Smooth muscle cell (in vitro differentiated cells): ENCODE data around the gene TICAM1. TPM values are rescaled to one million over a fixed set of nuclear protein-coding genes. Genes with fewer than 3 reads are reported as not detected.
"Not testable (repeated sequence)": the region's sequence is repeated elsewhere in the genome, so short reads cannot be mapped to it uniquely, and the experiment has no call there.

Source experiments
- DNase-seq: peaks from one replicate; lab custom pipeline; 2025; ENCODE audit not compliant: unreplicated experiment; lab: John Stamatoyannopoulos, UW
- H2AFZ ChIP-seq: fragments of 200-600 bp; sonication (generic); 2 replicates; pipeline ENCODE4 v1.6.0; 2016; ENCODE audit warnings: antibody characterized with exemption, low read depth, mild to moderate bottlenecking
- H3F3A ChIP-seq: fragments of 200-600 bp; sonication (generic); 2 replicates; pipeline ENCODE4 v1.6.0; 2017; ENCODE audit warnings: antibody characterized with exemption, low read depth
- H3K27ac ChIP-seq: fragments of 200-600 bp; sonication (generic); 2 replicates; pipeline ENCODE4 v1.5.1; 2016; ENCODE audit warnings: low read depth, mild to moderate bottlenecking
- H3K27me3 ChIP-seq: fragments of 200-600 bp; sonication (generic); 2 replicates; pipeline ENCODE4 v1.6.1; 2016; ENCODE audit warnings: low read depth, mild to moderate bottlenecking
- H3K36me3 ChIP-seq: fragments of 200-600 bp; sonication (generic); 2 replicates; pipeline ENCODE4 v1.5.1; 2016; ENCODE audit warnings: low read depth
- H3K4me1 ChIP-seq: fragments of 200-600 bp; sonication (generic); 2 replicates; pipeline ENCODE4 v1.5.1; 2016; ENCODE audit warnings: low read depth
- H3K4me2 ChIP-seq: fragments of 200-600 bp; sonication (generic); 2 replicates; pipeline ENCODE4 v1.6.0; 2016; ENCODE audit warnings: mild to moderate bottlenecking
- H3K4me3 ChIP-seq: fragments of 200-600 bp; sonication (generic); 2 replicates; pipeline ENCODE4 v1.5.1; 2016; ENCODE audit warnings: mild to moderate bottlenecking
- H3K79me2 ChIP-seq: fragments of 200-600 bp; sonication (generic); 2 replicates; pipeline ENCODE4 v1.6.0; 2016; ENCODE audit warnings: low read depth, mild to moderate bottlenecking
- H3K9ac ChIP-seq: fragments of 200-600 bp; sonication (generic); 2 replicates; pipeline ENCODE4 v1.6.0; 2016; ENCODE audit warnings: low read depth
- H3K9me3 ChIP-seq: fragments of 200-600 bp; sonication (generic); replicated peaks from 2 replicates; pipeline ENCODE4 v1.5.1; 2016; ENCODE audit warnings: low read depth
- H4K20me1 ChIP-seq: fragments of 200-600 bp; sonication (generic); 2 replicates; pipeline ENCODE4 v1.6.0; 2016; ENCODE audit warnings: low read depth
- WGBS: methylation state at CpG from one replicate; pipeline ENCODE4 v1.1.7; 2016; ENCODE audit warnings: low lambda C conversion rate; 5-methylcytosine and 5-hydroxymethylcytosine counted together
- polyA plus RNA-seq: library from polyadenylated mRNA; unstranded; fragments of >200 nt; fragmentation: Nextera tagmentation; extraction: Ambion mirVana; gene quantifications from 2 replicates; pipeline ENCODE4 v1.2.1, GENCODE V29; 2016
- total RNA-seq: library from RNA; depleted of rRNA; stranded (reverse); fragments of >200 nt; gene quantifications from 2 replicates; pipeline ENCODE4 v1.2.3, GENCODE V29; 2014
- TF ChIP-seq, protein P1 (sequence below): fragments of 200-600 bp; sonication (generic); IDR thresholded peaks from 2 replicates; pipeline ENCODE4 v1.5.1; 2017; ENCODE audit warnings: borderline replicate concordance, mild to moderate bottlenecking, antibody characterized with exemption; ENCODE audit not compliant: insufficient read depth, poor library complexity, severe bottlenecking

The TICAM1 gene
- total and polyA plus RNA-seq, 2 experiments from 2014 or later, result 3.5 to 13.9 TPM

GRCh38 chr19:4851551-4852290 lies 20.2 kb upstream of the TICAM1 start:
- Histone ChIP-seq H2AFZ (no peak overlapping the region), H3K4me1 (no peaks in the 10 kb centered on the region), H3K9me3 (no peaks in the 10 kb centered on the region), H3K27ac (no peak overlapping the region), H3K36me3 (no peaks in the 10 kb centered on the region), H3F3A (no peaks in the 10 kb centered on the region), H3K9ac (no peak overlapping the region), H4K20me1 (peaks cover 30% of the 10 kb centered on the region), H3K4me3 (no peak overlapping the region), H3K27me3 (no peaks in the 10 kb centered on the region), H3K4me2 (no peak overlapping the region), H3K79me2 (no peaks in the 10 kb centered on the region)
- WGBS, result 89% methylated on average over 28 of the region's 42 CpGs
- TF ChIP-seq, protein P1, sequence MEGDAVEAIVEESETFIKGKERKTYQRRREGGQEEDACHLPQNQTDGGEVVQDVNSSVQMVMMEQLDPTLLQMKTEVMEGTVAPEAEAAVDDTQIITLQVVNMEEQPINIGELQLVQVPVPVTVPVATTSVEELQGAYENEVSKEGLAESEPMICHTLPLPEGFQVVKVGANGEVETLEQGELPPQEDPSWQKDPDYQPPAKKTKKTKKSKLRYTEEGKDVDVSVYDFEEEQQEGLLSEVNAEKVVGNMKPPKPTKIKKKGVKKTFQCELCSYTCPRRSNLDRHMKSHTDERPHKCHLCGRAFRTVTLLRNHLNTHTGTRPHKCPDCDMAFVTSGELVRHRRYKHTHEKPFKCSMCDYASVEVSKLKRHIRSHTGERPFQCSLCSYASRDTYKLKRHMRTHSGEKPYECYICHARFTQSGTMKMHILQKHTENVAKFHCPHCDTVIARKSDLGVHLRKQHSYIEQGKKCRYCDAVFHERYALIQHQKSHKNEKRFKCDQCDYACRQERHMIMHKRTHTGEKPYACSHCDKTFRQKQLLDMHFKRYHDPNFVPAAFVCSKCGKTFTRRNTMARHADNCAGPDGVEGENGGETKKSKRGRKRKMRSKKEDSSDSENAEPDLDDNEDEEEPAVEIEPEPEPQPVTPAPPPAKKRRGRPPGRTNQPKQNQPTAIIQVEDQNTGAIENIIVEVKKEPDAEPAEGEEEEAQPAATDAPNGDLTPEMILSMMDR, result peak; percentile 69
- peak; percentile 2 for DNase-seq

DNA sequence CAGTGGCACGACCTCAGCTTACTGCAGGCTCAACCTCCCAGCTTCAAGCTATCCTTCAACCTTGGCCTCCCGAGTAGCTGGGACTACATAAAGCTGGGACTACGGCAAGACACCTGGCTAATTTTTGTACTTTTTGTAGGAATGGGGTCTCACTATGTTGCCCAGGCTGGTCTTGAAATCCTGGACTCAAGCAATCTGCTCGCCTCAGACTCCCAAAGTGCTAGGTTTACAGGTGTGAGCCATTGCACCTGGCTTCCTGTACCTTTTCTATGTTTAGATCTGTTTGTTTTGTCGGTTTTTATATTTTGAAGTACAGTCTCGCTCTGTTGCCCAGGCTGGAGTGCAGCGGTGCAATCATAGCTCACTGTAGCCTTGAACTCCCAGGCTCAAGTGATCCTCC lies 17.5 kb upstream of the TICAM1 start:
- no peak overlapping the region for H3K4me3 ChIP-seq
- H3K9me3 ChIP-seq, result no peaks in the 10 kb centered on the region
- peaks cover 30% of the 10 kb centered on the region for H4K20me1 ChIP-seq
- DNase-seq, result no peak
- TF ChIP-seq, protein P1, result no peak
- no peak overlapping the region for H3K4me2 ChIP-seq
- peaks cover 10% of the 10 kb centered on the region for H3K36me3 ChIP-seq
- no peaks in the 10 kb centered on the region for H3K79me2 ChIP-seq
- H3F3A ChIP-seq, result no peaks in the 10 kb centered on the region
- no peak overlapping the region for H2AFZ ChIP-seq
- H3K4me1 ChIP-seq, result no peaks in the 10 kb centered on the region
- WGBS, result 100% methylated on average over 7 of the region's 7 CpGs
- no peak overlapping the region for H3K9ac ChIP-seq
- H3K27ac ChIP-seq, result no peak overlapping the region
- H3K27me3 ChIP-seq, result no peaks in the 10 kb centered on the region

- no peak overlapping the region for H2AFZ ChIP-seq
- H3K9ac ChIP-seq, result no peak overlapping the region
- H4K20me1 ChIP-seq, result peaks cover 37% of the 10 kb centered on the region
- no peak overlapping the region for H3K4me3 ChIP-seq
- DNase-seq, result no peak
- TF ChIP-seq, protein P1, result no peak
- peaks cover 10% of the 10 kb centered on the region for H3K36me3 ChIP-seq
- no peaks in the 10 kb centered on the region for H3K9me3 ChIP-seq
- no peak overlapping the region for H3K27ac ChIP-seq
- H3K4me2 ChIP-seq, result no peak overlapping the region
- H3F3A ChIP-seq, result no peaks in the 10 kb centered on the region
- no peaks in the 10 kb centered on the region for H3K4me1 ChIP-seq
- no peaks in the 10 kb centered on the region for H3K79me2 ChIP-seq
- WGBS, result 97% methylated on average over 22 of the region's 23 CpGs
- H3K27me3 ChIP-seq, result no peaks in the 10 kb centered on the region
These were observed 15.9 kb upstream of the TICAM1 start for GRCh38 chr19:4847190-4847973.

DNA sequence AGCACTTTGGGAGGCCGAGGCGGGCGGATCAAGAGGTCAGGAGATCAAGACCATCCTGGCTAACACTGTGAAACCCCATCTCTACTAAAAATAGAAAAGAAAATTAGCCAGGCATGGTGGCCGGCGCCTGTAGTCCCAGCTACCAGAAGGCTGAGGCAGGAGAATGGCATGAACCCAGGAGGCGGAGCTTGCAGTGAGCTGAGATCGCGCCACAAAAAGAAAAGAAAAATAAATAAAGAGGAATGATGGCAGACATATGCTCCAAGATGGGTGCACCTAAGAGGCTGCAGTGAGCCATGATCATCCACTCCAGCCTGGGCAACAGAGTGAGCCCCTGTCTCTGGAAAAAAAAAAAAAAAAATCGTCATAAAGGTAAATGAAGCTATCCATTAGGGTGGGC lies 14.5 kb upstream of the TICAM1 start:
- H3K4me1 ChIP-seq, H3K9me3 ChIP-seq, H3K9ac ChIP-seq, H3K79me2 ChIP-seq, DNase-seq, H3K4me3 ChIP-seq, H3K27me3 ChIP-seq, H3K36me3 ChIP-seq, H2AFZ ChIP-seq, H3F3A ChIP-seq, H3K4me2 ChIP-seq: not testable (repeated sequence)
- WGBS, result 71% methylated on average over 9 of the region's 9 CpGs
- peaks cover 40% of the 10 kb centered on the region for H4K20me1 ChIP-seq
- H3K27ac ChIP-seq, result peak overlapping the region; percentile 12
